GM03348 (cell line): ENCODE measurements around the gene MRPL23.

Experiments
- DNase-seq: peaks from one replicate; pipeline ENCODE4 v3.0.0; 2012; ENCODE audit warnings: low spot score

Gene MRPL23

DNA sequence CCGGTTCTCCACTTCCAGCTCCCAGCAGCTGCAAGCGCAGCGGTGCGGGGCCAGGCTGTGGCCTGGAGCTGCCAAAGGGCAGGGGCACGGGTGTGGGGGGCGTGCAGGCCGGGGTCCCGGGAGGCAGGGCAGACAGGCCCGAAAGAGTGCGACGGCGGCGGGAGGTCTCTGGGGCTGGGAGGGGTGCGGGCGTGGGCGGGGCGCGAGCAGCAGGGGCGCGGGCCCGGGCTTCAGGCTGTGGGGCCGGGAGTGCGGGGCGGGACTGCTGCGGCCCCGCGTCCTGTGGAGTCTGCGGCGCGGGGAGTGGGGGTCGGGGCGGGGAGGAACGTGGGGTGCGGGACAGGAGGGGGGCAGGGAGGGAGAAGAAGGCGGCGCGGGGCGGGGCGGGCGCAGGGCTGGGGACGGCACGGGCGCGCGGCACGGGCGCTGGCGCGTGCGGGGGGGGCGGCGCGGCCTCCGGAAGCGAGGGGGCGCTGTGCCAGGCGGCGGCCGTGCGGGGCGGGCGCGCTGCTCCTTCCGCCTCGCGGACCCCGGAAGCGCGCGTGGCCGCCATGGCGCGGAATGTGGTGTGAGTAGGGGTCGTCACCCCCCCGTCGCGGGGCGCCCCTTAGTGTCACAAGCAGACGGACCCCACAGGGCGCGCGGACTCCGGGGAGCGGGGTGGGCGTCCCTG, at the start of gene MRPL23:
Gene MRPL23 (plus strand): TSS at position 521 of the 673 bp plus-strand sequence. CDS start 31 bp downstream, at position 552.
- no peak for DNase-seq

DNA sequence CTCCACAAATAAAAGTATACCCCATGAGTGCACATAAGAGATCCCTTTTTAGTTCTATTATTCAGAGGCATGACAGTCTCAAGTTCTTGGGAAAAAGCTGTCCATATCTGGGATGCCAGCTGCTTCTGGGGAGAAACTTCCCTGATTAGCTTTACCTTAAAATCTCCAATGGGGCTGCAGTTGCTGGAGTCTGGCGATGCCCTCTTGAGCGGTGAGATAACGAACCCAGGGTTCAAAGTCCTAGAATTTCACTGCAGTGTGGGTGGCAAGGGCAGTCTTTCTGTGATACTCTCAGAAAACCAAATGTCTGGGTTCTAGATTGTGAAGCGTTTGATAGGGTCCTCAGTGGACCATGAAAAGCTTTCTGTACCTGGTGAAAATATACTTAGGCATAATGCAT, 48.0 kb upstream of the MRPL23 start:
- DNase-seq, result no peak

DNA sequence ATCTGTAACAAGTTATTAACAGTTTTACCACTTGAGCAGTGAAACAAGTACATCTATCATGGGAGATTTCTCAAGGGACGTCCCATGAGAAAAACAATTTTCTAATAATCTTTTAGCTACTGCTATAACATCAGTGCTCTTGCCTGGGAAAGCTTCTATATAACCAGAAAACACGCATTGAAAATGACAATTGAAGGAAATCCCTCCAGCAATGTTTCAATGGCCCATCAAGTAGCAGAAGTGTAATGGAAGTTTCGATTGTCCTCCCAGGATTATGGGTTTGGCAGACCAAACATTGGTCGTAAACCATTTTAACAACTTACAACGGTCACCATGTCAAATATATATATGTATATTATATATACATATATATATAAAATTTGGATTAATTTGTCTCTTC, 47.4 kb upstream of the MRPL23 start:
- DNase-seq, result no peak

DNA sequence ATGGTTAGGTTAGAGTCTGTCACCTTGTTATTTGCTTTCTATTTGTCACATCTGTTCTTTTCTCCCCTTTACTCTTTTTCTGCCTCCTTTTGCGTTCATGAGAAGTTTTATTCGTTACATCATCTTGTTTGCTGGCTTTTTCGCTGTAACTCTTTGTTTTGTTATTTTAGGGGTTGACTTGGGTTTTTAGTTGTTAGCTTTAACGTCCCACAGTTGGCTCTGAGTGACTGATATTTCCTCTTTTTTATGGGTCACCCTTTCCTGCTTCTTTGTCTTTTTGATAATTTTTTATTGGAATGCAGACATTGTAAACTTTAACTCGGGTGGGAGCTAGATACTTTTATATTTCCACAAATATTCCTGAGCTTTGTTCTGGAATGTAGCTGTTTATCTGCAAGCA, 41.0 kb upstream of the MRPL23 start:
- no peak for DNase-seq

DNA sequence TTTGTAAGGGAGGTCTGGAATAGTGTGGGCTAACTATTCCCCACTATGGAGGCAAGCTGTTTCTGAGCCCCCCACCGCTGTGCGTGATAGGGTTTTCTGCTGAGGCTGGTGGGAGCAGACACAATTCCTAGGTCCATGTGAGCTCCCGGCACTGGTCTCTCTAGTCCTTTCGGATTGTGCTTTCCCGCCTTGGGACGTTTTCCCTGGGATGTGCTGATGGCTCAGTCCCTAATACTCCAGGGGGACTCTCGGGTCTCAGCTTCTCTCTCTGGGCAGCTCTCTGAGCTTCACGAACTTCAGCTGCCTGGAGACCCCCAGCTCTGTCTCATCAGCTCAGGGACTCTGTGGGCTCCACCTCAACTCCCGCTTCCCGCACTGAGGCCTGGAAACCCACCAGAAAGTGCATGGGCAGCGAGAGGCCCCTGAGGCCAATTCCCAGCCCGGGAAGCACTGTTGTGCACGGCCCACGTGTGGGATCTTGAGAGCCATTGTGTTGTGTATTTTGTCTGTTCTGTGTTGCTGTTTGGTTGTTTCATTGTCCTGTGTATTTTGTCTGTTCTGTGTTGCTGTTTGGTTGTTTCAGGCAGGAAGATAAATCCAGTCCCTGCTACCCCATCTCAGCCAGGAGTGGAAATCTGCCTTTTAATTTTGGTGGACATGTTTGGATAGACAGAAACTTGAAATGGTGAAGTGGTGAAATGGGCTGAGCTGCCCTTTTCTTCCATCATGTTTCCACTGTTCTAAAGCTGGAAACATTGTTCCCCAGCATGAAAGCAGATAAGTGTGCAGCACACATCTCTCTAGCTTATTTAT, 40.3 kb upstream of the MRPL23 start:
- no peak for DNase-seq

DNA sequence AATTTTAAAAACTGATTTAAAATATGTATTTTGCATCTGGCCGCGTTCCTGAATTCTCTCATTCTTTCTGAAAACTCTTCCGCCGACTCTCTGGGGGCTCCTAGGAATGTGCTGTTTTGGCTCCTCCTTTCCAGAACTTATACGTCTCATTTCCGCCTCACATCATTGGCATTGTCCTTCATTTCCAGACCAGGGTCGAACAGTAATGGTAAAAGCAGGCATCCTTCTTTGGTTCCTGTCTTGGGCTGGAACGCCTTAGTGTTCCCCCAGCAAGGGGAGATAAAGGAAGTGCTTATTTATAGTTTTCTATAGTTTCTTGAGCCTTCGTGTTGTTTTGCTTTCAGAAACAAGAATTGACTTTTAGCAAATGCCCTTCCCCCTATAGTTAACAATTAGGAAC, 38.5 kb upstream of the MRPL23 start:
- DNase-seq, result no peak

DNA sequence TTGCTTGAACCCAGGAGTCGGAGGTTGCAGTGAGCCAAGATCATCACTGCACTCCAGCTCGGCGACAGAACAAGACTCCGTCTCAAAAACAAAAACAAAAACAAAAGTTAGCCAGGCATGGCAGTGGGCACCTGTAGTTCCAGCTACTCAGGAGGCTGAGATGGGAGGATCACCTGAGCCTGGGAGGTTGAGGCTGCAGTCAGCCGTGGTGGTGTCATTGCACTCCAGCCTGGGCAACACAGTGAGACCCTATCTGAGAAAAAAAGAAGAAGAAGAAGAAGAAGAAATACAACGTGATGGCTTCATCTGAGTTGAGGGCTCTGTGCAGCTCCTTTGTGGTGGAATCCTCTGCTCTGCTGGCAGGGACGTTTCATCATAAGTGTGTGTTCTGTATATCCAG, 37.6 kb upstream of the MRPL23 start:
- DNase-seq, result no peak

DNA sequence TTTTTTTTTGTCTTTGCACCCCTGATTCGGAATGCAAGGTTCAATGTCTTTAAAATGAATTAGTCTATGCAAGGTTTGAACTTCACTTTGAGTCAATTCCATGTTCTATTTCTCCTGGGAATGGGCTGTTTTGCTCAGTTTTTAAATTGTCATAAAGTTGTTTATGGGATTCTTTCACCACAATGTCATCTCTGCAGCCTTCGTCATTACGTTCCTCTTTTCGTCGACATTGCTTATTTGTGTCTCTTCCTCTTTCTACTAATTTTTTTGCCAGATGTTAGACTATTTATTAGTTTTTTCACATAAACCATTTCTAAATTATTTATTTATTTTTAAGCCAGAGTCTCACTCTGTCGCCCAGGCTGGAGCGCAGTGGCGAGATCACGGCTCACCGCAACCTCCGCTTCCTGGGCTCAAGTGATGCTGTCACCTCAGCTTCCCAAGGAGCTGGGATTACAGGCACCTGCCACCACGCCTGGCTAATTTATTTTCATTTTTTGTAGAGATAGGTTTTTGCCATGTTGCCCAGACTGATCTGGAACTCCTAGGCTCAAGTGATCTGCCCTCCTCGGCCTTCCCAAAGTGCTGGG, 34.7 kb upstream of the MRPL23 start:
- no peak for DNase-seq

DNA sequence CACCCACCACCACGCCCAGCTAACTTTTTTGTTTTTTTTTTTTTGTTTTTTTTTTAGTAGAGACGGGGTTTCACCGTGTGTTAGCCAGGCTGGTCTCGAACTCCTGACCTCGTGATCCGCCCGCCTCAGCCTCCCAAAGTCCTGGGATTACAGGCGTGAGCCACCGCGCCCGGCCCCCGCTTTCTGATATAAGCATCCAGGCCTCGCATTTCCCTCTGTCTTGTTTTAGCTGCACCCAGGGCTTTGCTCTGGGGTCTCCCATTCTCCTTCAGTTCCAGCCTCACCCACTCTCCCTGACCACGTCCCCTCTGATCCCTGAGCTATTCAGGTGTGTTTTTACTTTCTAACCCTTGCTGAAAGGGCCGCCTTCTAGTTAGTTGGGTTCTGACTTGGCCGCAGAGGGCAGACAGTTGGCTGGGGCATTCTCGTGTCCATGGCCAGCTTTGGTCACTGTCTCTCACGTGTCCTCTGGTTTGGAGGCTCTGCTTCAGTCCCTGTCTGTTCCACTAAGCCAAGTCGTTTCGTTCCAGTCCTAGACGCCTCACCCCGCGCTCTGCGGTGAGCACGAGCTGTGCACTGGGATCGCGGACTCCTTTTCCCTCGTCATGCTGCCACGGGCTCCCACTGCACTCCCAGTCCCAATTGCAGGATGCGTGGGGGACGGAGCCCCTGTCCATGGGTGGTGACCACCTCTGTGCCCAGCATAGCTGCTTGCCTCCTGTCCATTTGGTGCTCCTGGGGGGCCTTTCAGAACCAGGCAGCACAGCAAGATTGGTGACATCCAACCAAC, 33.7 kb upstream of the MRPL23 start:
- no peak for DNase-seq

DNA sequence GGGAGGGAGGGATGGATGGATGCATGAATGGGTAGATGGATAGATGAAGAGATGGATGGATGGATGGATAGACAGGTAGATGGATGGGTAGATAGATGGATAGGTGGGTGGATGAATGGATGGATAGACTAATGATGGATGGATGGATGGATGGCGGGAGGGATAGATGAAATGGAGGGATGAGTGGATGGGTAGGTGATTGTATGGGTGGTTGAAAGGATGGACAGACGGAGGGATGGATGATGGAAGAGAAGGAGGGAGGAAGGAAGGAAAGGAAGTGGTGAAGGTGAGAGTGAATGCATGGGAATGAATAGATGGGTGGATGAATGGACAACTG, 31.4 kb upstream of the MRPL23 start:
- DNase-seq, result no peak

DNA sequence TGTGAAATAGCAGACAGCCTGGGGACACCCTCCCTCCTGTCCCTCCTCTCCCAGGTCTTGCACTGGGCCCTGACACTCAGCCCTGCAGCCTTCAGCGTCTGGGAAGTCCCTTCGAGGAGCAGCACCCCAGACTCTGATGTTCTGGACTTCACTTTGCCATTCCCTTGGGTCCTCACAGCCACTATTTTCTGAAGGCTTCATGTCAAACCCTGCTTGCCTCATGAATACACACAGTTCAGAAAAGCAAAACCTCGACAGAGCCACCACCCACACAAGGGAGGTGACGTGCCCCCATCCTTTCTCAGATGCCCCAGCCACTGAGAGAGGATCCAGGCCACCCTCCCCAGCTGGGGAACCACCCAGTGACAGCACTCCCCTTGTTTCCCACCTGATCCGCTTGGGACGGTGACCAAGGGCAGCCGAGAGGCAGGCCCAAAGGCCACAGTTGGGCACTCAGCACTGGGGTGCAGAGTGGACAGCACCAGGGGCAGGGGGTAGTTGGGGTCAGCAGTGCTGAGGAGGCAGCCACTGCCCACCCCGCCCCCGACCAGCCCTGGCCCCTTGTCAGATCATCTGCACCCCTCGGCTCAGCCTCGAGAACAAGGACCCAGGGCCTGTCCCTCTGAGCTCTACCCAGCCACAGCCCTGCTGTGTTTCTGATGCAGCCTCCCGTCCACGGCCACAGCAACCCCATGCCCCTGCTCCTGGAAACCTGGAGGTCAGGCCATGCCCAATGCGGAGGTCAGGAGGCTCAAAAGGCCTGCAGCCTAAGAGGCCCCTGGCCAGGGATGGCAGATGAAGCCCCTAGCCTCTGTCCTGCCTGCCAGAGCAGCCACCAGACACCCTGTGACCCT, 30.8 kb upstream of the MRPL23 start:
- peak; percentile 5 for DNase-seq

DNA sequence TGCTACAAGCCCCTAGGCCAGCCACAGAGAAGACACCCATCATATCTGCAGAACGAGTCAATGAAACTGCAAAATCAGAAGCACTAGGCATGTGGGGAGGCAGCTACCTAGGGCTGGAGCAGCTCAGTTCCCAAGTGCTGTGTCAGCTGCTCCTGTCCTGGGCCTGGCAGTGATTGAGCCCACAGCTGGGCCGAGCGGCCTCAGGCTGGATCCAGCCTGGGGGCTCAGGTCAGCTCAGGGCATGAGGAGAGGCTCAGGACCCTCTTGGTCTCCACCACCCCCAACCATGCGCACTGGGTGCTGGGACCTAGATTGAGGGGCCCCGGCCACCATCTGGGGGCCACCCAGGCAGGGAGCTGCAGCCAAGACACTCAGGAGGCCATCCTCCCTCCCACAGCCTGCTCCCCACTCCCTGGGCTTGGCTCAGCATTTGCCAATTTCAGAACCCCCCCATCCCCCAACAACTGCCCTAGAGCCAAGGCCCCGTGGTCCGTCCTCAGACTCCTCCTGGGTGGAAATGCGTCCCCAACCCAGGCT, 30.1 kb upstream of the MRPL23 start:
- no peak for DNase-seq

DNA sequence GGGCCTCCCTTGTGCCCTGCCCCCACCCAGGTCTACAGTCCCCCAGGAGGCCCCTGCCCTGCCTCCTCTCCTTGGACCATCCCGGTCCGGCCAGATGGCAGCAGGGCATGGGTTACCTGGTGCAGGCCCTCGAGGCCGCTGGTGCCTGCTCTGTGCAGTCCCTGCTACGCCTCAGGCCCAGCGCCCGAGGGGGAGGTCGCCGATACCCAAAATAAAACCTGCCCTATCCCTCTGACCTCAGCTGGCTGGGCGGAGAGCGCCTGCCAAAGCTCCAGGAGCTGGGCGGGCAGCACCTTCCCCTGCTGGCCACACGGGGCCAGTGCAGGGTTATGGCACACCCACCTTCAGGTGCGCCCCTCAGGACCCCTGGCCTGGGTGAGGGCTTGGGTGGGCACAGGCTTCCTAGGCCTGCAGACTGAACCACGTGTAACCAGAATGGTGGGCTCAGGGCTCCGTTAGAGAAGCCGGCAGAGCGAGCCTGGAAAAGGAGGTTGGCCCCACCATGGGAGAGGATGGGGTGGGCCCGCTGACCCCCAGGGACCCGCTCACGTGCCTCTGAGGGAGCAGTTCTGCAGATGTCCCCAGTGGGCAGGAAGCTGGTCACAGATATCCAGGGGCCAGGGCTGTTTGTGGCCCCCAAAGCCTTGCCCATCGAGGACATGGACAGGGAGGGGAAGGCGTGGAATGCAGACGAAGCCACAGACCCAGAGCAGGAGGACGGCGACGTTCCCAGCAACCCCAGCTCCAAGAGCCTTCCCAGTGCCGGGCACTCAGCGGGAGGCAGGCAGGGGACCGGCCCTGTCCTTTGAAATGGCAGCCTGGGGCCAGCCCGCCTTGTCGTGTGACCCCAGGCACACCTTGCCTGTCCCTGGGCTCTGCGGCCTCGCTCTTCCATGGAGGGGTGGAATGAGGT, 29.4 kb upstream of the MRPL23 start:
- peak; percentile 26 for DNase-seq

DNA sequence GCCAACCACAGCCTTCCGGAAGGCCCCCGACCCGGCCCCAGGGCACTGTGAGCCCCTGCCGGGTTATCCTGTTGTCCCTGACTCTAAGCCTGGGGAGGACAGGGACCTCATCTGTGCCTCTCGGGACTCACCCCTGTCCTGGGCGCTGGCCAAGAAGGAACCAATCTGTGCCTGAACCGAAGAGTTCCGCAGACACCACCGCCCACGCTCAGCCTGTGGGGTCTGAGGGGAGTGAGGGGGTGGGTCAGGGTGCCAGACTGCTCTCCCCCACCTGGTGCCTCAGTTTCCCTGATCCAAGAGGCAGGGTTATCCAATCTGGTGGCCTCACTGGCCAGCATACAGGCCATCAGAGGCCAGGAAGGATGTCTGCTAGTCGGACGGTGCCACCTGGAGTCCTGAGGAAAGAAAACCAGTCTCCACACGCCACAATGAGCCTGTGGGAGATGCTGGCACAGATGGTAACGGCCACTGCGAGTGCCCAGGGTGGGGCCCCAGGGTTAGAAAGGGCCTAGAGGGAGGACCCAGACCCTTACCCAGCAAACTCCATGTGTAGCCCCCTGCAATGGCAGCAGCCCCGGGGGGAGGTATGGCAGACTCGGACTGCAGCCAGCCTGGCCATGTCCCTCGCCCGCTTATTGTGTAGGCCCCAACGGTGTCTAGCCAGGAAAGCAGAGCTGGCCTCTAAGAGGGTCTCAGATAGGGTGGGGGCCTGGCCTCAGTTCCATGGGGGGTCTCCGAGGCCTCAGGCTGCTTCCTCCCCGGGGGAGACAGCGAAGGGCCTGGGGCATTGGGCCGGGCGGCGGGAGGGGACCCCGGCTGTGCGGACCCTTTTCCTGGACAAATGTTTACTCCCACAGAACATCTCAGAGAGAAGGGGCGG, 28.5 kb upstream of the MRPL23 start:
- peak; percentile 9 for DNase-seq

DNA sequence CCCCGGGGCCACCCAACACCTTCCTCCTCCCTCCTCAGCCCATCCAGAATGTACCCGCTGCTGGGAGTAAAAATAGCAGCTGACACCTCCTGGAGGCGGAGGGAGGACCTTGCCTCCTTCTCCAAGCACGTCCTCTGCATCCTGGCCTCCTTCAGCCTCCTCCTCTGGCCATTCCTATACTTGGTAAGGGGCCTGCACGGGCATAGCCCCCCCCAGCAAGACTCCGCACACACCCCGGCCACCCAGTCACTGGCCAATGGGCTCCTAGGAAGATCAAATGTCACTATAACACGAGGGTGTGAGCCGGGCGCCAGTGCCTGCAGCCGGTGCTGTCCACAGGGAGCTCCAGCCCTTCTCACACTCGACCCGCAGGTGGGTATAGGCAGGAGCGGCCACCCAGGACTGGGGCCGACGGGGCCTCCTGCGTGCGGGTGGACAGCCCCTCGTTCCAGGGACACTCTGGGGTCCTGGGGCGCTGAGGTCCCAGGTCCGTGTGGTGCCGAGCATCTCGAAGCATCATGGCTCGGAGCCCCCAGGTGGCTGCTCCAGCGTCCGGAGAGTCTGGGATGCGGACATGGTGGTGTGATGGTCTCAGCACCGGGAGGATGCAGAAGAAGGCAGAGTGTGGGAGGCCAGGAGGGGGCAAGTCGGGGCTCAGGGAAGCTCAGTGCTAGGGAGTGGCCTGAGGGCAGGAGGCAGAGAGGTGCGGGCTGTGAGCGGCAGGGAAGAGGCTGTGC, 27.6 kb upstream of the MRPL23 start, which contains the start of gene TNNT3:
Gene TNNT3 (plus strand): TSS at position 313 of the 737 bp plus-strand sequence. CDS start 3,172 bp downstream, outside the sequence.
- peak; percentile 23 for DNase-seq

DNA sequence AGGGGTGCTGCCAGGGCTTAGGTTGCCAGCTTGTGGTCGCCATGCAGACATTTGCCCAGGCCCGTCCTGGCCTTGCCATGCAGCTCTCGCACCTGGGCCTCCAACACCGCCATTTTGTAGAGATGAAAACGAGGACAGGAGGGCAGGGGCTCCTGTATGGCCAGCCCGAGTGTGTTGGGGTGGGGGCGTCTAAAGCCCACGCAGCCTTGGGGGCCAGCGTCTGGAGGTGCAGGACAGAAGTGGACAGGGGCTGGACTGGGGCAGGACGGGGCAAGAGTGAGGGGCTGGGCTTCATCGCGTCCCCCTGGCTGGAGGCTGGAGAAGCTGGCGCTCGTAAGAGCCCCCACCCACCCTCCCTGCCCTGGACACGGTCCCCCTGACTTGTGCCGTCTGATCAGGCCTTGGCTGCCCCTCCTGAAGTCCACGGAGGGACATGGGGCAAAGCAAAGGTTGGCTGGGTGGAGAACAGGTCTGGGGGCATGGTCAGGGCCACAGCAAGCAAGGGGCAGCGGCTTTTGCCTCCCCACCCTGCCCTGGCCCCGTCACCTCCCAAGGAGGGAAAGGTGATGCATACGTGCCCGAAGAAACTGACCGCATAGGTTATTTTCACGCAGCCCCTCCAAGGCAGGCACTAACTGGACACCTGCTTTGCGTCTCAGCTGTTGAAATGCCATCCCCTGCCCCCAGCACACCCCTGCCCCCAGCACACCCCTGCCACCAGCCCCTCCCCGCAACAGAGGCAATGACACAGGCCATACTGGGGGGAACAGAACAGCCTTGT, 26.8 kb upstream of the MRPL23 start:
- DNase-seq, result peak; percentile 7

DNA sequence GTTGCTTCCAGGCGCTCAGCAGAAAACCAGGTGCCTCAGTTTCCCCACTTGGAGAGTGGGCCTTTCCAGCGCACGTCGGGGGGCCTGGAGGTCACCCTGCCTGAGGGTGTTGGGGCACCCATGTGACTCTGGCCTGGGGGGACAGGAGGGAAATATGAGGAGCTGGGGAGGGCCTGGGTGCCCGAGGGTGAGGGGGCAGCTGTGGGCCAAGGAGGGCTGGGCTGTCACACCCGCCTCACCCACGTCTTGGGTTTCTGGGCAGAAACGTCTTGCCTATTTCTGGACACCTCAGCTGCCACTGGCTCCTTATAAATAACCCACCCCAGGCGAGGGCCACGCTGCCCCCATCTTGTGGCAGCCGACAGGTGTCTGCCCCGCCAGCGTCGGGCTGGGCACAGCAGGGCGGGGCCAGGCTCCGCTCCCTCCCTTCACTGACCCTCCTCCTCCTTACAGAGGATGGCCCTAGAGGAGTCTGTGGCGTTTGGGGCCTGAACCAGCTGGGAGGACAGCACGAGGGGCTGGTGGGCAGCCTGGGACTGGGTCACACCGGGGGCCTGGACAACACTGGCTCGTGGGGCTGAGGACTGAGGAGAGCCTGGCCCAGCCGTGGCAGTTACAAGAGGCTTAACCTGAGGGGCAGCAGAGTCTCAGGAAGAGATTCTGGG, 26.1 kb upstream of the MRPL23 start:
- peak; percentile 4 for DNase-seq
